Activated gamma-delta T cell (primary cell): Measurements from ENCODE around the gene ARHGAP26.

Experiments
- DNase-seq: peaks from one replicate; lab custom pipeline; 2025; lab: John Stamatoyannopoulos, UW

ARHGAP26 gene

DNA sequence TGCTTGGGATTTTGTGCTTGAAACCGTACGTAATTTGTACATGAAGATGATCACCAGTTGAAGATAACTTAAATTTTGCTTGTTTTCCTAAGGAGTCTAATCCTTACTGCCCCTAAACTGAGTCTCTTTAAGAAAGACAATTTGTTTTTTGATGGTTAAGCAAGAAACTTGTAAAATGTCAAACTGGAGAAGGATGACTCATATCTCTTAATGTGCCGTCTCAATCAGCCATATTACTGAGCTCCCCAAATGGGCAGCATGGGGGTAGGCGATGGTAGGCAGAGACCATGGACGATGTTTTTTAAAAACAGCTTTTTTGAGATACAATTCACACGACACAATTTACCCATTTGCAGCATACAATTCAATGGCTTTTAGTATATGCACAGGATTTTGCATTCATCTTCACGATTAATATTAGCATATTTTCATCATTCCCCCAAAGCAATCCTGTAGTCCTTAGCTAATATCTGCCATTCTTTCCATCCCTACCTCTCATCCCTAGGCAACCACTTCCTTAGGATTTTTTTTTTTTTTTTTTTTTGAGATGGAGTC lies 14.3 kb downstream of the ARHGAP26 start:
- DNase-seq = no peak

DNA sequence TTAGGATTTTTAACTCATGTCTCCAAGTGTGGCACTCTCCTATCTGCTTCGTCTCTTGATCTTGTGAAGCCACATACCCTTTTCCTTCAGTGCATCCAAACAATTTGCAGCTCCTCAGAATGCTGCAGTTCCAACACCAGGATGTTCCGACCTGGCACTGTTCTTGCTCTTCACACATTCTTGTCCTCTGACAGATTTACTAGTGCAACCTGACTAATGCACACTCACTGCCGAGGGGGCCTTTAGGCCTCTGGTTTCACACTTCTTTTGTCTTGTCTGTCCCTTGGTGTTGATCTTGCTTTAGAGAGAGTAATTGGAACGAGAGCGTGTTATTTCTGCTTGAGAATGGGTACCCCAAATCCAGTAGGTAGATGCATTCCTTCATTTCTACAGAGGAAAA lies 15.0 kb downstream of the ARHGAP26 start:
- no peak for DNase-seq

DNA sequence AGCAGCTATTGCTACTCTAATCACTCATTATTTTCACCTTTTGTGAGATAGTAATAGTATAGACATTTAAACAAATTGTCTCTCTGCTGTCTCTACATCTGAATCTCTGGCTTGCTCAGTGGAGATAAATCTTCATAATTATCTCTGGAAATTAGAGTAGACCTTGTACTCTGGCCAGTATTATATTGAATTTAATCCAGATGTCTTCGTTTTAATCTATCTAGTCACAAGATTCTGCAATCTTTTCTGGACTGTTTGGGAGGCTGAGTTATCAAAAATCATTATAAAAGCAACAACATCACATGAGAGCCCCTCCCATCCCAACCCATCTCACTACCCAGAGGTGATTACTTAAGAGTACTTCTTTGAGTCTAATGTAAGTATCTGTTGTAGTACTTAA lies 19.0 kb downstream of the ARHGAP26 start:
- no peak for DNase-seq

DNA sequence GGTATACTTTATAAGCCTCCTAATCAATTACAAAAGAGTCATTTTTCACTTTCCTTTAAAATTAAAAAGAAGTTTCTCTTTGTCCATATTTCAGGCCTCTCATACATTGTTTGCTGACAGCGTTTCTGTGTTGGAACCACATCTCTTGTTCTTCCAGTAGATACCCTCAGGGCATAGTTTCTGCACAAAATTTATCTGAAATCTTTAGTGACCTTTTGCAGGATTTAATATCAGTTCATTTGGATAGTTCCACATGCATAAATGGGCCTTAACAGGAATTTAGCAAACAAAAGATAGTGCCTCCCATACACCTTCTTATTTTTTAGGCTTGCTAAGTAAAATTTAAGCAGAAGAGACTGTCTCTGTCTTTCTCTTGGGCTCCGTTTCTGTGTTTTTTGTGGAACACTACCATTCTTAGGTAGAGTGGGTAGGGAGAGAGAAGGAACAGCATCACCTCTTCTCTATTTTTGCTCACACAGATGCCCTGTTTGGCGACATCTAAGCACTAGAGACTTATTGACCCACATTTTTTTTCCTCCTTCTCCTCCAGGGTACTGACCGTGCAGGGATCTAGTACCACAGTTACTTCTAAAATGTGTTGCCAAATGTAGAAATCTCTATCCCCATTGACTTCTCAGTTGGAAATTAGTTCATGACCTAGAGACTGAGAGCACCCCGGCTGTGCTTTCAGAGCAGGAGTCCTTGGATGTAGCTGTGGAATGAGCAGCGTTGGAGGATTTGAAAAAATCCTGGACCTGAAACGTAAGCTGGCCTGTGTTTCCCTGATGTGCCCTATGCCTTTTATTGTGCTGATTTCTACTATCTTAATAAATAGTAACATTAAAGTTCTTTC lies 22.1 kb downstream of the ARHGAP26 start:
- no peak for DNase-seq

DNA sequence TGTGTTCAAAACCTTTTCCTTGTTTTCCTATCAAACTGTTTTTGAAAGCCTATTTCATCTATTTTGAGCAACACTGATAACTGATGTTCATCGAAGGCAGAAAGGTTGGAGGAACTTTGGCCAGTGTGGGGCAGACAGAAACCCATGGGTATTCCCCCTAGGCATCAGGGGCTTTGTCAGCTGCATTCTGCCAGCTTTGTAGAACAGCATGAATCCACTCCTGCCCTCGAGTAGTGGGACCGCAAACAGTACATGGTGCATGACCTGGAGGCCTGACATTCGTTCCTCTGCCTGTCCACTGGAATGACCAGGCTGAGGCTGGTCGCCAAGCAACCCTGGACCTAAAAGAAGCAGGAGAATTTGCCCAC lies 22.7 kb downstream of the ARHGAP26 start:
- DNase-seq = no peak

DNA sequence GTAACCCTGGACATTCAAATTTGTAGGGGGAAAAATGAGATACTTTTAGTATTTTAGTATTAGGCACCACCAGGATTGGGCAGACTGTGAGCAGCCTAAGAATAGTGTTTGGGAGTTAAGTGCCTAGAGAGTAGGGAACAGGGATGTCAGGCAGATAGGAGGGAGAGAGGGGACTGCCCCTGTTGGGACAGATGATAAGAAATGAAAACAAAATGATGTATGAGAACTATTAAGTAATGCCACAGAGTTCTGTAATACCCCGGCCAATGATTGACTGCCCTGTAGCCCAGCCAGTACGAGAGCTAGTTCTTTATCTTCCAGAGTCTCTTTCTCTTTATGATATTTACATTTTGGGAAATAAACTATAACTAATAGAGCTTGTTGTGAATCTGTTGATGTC lies 24.4 kb downstream of the ARHGAP26 start:
- DNase-seq = no peak

DNA sequence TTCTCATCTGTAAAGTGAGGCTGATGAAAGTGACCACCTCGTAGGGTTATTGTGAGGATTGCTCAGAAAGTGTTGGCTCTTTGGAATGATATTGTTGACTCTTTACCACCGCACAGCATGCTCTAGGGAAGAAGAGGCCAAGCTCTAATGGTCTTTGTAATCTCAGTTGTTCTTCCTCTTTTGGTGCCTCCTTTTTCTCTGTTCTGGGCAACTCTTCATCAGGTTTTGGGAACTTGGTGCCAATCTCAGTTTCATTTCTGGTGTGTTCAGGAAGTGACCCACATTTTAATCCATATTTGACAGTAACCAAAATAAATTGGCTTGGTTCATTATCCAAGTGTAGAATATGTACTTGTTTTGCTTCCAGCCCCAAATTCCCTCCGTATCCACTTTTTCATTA lies 25.1 kb downstream of the ARHGAP26 start:
- no peak for DNase-seq

DNA sequence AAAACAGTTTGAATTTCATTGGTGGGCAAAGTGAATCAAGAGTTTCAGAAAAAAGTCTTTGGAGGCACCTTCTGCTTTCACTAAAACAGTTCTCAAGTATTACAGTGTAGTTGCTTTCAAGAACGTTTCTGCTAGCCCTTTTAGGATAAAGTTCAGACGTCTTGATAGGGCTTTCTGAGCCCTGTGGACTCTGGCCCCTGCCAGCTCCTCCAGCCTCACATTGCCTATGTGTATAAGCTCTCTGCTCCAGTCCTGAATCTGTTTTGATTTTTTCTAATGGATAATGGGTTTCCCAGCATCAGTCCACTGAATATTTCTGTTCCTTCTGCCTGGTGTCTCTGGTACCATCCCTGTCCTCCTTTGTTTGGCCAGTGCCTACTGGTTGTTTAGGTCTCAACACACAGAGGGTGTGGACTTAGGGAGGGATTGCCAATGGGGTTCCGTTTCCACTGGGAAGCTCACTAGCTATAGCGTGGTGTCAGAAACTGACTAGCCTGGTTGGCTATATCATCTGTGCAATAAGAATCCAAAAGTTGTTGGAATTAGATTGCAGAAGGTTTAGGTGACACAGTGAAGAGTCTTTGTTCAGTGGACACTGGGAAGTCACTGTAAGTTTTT lies 26.4 kb downstream of the ARHGAP26 start:
- no peak for DNase-seq

DNA sequence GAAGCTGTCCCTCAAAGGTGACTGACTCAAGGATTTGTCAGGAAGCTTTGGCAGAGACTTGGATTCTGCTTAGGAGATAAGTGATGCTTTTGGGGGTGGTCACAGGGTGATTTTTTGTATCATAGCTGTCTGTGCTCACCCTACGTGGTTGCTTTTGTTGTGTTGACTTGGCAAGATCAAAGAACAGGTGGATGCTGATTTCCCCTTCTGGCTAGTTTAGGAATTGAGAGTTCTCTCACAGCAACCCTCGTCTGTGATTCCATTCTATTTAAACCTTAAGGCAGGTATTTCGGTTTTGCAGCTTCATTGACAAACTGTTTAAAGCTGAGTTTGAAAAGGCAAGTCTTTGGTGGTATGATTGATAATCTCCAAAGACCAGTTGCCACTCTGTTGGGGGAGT lies 27.2 kb downstream of the ARHGAP26 start:
- no peak for DNase-seq

DNA sequence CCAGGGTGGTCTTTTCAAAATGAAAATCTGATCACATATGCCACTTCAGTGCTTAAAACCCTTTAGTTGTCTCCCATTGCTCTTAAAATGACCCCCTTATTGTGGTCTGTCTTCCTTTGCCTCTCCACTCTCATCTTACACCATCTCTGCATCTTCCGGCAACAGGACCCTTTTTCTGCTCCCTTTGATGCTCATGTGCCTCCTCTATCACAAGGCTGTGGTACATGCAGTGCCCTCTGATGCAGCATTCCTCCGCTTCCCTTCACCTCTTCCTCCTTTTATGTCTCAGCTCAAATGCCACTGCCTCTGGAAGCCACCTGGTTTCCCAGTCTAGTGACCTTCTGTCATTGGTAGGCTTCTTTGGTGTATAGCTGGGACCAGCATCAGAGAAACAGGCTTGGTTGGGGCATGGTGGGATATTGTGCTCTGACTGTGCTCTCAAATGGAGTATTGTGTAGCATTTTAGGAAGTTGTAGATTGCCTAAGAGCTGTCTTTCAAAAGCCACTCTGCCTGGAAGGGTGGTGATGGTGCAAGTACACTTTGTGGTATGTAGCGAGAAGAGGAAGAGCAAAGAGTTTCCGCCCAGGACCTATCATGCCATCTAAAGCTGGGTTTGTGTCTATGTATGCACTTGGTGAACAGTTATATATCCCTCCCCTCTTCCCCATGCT lies 28.1 kb downstream of the ARHGAP26 start:
- DNase-seq = no peak

DNA sequence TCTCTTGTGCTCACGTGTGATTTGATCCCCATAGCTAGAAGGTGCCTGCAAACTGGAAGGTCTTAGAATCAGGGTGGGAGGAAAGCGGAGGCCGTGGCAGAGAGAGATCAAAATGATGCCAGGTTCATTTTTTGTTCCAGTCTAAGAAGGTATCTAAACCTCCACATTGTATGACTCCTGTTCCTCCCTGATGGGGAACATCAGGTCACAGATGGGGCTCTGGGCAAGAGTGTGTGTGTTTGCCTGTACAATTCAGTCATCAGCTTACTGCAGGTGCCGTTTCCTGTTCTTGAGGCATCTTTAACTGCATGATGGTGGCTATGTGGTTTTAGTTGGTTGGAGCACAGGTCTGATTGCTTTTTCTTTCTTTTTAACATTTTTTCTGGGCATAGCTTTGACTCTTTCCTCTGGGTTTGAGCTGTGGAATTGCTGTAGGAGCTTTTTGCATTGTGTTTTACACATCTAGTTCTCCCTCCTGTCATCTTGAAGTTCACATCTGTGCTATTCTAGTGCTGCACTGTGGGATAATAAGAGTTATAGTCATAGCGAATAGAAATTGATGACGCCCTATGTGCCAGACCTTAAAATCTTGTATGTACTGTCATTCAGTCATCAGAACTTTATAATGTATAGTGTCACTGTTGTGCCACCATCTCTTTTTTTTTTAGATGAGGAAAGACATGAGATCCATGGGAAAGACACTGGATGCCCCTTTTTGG lies 30.8 kb downstream of the ARHGAP26 start:
- no peak for DNase-seq

DNA sequence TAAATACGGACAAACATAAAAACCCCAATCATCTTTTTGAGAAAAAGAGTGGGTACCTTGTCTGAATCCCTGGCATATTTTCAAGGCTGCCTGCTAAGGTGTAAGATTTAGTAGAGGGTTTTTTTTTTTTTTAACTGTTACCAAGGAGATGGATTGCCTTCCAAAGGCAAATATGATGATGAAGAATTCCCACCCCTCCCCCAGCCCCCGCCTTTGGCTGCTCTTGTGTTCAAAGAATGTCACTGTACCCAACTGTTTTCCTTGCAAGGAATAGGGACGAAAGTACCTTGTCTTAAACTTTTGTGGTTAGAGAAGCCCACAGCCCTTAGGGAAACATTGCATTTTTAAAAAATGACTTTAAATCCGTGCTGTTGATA lies 31.3 kb downstream of the ARHGAP26 start:
- DNase-seq = no peak

DNA sequence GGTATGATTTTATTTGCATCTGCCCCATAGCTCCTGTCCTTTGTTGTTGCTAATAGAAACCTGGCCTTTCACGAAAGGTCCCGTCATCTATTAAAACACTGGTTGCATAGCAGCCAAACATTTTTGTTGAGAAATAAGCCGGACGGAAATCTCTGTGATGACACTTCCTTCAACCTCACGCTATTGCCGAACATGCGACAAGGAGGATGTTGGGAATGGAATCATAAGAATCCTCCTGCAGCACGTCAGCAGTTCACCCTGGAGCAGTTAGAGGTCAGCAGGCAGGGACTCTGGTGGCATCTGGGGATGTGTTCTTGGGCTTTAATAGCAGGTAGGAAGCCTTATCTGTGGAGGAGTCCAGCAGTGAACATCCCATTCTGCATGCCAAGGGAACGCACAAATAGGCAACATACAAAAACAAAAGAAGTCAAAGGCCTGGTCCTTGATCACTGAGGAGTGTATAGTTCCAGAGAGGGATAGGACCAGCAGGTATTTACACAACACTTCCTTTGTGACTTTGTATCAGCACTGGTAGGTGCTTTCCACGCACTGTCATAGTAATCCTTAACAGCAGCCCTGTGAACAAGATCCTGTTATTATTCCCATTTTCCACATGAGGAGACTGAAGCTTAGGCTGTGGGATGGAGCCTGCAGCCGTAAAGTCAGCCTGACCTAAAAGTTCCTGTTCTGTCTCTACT lies 33.4 kb downstream of the ARHGAP26 start:
- DNase-seq = no peak

DNA sequence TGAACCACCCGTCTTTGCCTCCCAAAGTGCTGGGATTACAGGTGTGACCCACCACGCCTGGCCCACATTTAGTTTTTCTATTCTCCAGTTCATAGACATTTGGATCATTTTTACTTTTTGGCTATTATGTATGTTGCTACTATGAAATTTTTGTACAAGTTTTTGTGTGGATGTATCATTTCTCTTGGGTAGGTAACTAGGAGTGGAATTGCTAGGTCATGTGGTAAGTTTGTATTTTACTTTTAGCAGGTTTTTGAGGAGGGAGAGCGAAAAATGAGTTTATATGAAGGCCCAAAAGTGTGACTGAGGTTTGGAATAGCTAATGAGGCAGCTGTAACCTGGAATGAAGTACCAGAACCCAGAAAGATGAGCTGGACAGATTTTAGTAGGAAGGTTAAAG lies 35.2 kb downstream of the ARHGAP26 start:
- no peak for DNase-seq

DNA sequence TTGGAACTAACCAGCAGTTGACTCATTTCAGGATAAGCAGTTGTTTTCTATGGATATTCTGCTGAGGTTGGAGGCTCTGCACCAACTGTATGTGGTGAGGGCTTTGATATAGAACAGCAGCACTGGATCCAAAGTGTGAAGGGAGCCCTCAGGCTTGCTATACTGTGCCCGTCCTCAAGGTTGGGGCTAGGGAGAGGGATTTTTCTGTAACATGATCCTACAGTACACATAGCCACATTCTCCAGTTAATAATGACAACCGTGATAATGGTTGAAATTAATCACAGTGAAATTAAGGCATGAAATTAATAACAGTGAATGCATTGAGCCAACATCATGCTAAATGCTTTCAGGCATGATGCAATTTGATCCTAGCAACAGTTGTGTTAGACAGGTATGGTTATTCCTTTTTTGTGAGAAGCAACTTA lies 36.7 kb downstream of the ARHGAP26 start:
- no peak for DNase-seq

DNA sequence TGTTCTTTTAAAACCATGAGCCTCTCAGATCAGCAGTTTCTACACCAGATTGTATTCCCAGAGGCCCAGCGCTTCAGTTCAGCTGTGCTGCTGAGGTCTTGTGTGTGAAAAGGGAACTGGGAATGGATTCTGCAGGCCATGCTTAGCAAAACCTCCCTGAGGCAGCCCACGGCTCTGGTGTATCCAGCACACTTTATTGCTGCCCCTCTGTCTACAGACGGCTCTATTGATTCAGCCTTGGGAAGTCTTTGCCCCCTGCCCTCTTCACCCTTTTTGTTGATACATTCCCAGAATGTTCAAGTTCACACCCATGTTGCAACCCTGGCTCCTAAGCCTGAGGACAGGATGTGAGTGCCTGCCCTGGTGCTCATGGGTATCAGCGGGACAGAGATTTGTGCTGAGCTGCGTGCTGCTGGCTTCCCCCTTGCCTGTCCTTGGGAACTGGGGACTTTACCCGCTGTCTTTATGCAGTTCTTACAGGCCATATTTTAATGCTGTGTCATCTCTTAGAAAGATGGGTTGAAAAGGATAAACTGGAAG lies 37.3 kb downstream of the ARHGAP26 start:
- no peak for DNase-seq

DNA sequence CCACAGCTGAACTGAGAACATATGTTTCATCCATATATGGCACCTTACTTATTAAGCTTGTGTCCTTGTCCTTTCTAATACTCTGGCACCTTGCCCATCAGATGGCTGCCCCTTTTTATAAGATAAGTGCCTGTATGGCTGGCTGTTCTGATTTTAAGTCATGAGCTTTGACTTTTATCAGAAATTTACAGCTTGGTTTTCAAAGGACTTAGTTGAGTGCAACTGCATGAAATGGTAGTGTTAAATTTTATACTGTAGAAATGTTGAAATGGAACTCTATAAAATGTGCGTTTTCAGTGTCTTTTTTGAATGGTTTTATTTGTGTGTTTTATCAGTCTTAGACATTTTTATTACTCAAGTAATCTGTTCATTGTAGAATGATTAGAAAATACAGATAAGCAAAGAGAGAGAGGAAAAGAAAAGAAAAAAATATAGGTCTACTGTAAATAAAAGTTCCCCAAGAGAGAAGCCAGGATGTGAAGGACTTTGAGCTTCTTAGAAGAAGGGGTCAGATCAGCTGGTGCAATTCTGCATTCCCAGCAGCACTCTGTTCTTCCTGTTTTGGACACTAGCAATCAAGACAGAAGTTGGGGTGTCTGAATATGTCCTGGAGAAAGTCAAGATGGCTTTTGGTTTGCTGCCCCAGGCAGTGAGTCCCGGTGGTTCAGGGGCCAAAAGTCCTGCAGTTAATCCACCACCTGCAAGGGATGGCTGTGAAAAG lies 38.9 kb downstream of the ARHGAP26 start:
- DNase-seq = no peak

DNA sequence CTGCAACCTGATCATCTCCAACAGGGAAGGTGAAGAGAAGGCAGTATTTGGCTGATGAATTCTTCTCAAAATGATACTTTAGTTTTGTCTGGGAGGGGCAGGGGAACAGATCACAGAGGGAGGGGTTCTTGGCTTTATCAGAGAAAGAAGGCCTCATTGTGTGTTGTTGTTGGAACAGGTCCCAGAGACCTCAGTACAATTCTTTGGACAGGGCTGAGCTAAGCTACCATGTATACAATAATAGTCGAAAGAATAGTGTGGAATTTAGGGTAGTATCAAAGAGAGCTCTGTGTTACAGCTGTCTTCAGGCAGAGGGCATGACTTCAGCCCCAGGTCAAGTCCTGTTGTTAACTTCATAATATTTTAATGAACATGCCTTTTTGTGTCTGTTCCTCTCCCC lies 39.9 kb downstream of the ARHGAP26 start:
- DNase-seq = no peak

DNA sequence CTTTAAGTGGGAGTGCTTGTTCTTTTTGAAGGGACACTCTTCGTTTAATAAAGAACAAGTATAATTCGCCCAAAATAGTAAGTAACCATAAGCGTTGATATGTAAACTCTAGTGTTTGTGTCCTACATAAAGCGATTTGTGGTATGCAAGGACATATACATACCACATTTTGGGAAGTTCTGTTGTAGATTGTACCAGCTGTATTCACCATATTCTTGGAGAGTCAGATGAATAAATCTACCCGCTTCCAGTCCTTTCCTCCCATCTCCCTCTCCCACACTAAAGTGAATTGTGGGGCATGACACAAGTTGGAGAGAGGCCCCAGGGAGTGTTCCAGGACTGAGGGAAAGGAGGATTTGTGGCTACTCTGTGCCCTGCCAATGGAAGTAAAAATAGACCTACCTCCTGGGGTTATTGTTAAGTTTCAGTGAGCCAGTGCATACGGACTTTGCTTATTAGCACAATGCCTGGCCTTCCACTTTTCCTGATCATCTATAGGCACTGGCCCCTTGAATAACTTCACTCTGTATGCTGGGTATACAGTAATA lies 40.6 kb downstream of the ARHGAP26 start:
- DNase-seq = no peak

DNA sequence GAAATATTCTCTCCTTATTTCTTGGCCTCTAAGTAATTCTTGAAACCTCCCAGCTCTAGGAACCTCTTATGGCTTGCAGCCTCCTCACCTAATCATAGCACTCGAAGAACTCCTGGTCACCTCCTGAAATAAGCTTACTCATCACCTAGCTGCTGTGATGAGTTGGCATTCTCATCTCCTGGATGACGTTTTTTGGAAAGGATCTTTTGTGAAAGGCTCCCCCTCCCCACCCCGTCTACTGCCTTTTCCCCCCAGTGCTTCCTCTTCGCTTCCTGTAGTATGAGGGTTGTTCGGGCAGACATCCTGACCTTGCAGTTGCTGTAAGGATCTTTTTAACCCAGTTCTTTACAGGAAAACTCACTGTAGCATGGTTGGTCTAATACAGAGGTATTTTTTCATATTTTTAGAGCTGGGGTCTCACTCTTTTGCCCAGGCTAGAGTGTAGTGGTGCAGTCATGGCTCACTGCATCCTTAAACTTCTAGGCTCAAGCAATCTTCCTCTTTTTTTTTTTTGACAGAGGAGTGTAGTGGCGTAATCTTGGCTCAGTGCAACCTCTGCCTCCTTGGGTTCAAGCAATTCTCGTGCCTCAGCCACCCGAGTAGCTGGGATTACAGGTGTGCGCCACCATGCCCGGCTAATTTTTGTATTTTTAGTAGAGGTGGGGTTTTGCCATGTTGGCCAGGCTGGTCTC lies 41.8 kb downstream of the ARHGAP26 start:
- DNase-seq = no peak
